Suprapubic skin (tissue), 4 donors: ENCODE measurements around the gene ARG1.
"Not testable (repeated sequence)": the region's sequence is repeated elsewhere in the genome, so short reads cannot be mapped to it uniquely, and the experiment has no call there.

Experiments used
- CTCF ChIP-seq, 2 donors: fragments of 200-600 bp in 1 of 2; fragments of 450-650 bp in 1 of 2; sonication (generic) in 1 of 2; IDR thresholded peaks; one replicate each; pipeline ENCODE4 v1.5.1; 2016 to 2019; ENCODE audit warnings: antibody characterized with exemption in 2 of 2, mild to moderate bottlenecking in 1 of 2, moderate library complexity in 1 of 2
- EP300 ChIP-seq: sonication (generic); formaldehyde crosslinking; IDR thresholded peaks from one replicate; pipeline ENCODE4 v1.6.1; 2017; ENCODE audit warnings: antibody characterized with exemption
- POLR2A ChIP-seq, 2 donors: fragments of 450-650 bp; IDR thresholded peaks; one replicate each; pipeline ENCODE4 v1.6.1; 2017; ENCODE audit warnings: antibody characterized with exemption in 2 of 2, mild to moderate bottlenecking in 2 of 2, moderate library complexity in 2 of 2
- POLR2AphosphoS5 ChIP-seq, 3 donors: sonication (generic); formaldehyde crosslinking; IDR thresholded peaks; one replicate each; pipeline ENCODE4 v1.6.1; 2017; ENCODE audit warnings: antibody characterized with exemption in 3 of 3

DNA sequence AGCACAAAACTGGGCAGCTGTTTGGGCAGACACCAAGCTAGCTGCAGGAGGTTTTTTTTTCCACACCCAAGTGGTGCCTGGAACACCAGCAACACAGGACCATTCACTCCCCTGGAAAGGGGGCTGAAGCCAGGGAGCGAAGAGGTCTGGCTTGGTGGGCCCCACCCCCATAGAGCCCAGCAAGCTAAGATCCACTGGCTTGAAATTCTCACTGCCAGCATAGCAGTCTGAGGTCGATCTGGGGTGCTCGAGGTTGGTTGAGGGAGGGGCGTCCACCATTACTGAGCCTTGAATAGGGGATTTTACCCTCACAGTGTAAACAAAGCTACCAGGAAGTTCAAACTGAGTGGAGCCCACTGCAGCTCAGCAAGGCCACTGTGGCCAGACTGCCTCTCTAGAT lies 34.4 kb upstream of the ARG1 start:
- not testable (repeated sequence) for TF ChIP-seq POLR2A (IDR thresholded peaks at IDR 0.05); POLR2AphosphoS5 (IDR thresholded peaks at IDR 0.05); CTCF (IDR thresholded peaks at IDR 0.05); EP300
